Activated CD4-positive, alpha-beta T cell treated with anti-CD3 and anti-CD28 coated beads, Interleukin-2, amount 50 U/mL, for 4 hours (primary cell): ENCODE results near the gene MYOF.

Experiments used
- DNase-seq, 2 experiments: peaks; one replicate each; pipeline ENCODE4 v3.0.0-alpha.2; 2020

Gene MYOF, protein sequence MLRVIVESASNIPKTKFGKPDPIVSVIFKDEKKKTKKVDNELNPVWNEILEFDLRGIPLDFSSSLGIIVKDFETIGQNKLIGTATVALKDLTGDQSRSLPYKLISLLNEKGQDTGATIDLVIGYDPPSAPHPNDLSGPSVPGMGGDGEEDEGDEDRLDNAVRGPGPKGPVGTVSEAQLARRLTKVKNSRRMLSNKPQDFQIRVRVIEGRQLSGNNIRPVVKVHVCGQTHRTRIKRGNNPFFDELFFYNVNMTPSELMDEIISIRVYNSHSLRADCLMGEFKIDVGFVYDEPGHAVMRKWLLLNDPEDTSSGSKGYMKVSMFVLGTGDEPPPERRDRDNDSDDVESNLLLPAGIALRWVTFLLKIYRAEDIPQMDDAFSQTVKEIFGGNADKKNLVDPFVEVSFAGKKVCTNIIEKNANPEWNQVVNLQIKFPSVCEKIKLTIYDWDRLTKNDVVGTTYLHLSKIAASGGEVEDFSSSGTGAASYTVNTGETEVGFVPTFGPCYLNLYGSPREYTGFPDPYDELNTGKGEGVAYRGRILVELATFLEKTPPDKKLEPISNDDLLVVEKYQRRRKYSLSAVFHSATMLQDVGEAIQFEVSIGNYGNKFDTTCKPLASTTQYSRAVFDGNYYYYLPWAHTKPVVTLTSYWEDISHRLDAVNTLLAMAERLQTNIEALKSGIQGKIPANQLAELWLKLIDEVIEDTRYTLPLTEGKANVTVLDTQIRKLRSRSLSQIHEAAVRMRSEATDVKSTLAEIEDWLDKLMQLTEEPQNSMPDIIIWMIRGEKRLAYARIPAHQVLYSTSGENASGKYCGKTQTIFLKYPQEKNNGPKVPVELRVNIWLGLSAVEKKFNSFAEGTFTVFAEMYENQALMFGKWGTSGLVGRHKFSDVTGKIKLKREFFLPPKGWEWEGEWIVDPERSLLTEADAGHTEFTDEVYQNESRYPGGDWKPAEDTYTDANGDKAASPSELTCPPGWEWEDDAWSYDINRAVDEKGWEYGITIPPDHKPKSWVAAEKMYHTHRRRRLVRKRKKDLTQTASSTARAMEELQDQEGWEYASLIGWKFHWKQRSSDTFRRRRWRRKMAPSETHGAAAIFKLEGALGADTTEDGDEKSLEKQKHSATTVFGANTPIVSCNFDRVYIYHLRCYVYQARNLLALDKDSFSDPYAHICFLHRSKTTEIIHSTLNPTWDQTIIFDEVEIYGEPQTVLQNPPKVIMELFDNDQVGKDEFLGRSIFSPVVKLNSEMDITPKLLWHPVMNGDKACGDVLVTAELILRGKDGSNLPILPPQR (N-terminal part only)

DNA sequence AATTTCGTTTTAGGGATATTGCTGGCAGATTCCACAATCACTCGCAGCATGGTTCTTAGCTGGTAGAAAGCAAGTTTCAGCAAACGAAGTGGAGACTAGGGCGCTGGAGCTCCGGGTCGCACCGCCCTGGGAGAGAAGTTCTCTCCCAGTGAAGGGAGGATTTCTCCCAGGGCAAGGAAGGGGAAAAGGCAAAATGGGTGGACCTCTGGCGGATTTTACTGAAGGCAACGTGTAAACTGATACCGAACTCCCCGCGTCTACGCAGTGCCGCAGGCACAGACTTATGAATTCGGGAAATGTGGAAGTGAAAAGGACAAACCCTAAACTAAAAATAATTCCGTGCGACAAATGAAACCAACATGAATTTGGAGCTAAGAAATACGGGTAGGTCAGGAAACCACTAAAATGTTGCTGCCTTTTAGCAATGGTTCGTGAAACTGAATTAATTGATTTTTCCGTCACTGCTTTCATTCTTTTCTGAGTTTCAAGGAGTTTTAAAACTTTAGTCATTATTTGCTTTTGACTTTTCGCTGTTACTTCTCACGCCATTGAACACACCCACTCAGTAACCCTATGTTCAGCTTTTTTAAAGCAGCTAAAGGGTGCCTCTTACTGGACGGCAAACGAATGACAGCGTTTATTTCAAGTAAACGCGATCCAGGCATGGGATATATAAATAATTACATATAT, at the start of gene MYOF:
TSS of gene MYOF (minus strand) at position 190 of the 690 bp plus-strand sequence. CDS start at position 50, 140 bp downstream.
- DNase-seq = peak; percentile 28 to 38

DNA sequence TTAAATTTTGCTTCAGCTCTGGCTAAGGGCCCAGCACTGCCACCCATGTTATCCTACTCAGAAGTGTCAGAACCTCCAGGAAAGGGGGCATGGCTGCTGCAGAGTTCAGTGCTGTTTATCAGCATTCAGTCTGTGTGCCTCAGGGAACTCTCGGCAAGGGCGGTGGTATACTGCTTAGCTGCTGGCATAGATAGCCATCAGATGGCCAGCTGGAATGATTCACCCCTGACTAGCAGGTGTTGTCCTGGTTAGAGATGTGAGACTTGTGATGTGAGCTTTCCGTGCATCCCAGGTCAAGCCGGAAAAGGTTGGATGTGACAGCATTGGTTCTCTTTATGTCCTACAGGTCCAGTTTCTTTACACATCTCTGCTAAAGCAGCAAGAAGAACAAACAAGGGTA, 36.4 kb upstream of the MYOF start:
- DNase-seq = no peak

DNA sequence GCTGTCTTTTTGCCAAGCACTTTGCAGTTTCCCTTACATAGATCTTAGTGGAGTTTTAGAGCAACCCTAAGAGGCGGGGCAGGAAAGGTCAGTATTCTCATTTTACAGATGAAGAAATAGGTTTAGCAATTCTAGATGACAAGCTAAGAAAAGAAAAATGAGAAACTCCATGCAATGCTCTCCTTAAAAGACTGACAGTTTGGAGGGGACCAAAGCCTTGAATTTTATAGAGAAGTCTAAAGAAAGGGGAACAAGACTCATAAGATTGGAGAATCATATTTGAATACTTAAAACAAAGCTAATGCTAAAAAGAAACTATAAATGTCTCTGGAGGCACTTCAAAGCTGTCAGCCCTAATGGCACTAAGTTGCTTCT, 33.9 kb upstream of the MYOF start:
- no peak for DNase-seq

DNA sequence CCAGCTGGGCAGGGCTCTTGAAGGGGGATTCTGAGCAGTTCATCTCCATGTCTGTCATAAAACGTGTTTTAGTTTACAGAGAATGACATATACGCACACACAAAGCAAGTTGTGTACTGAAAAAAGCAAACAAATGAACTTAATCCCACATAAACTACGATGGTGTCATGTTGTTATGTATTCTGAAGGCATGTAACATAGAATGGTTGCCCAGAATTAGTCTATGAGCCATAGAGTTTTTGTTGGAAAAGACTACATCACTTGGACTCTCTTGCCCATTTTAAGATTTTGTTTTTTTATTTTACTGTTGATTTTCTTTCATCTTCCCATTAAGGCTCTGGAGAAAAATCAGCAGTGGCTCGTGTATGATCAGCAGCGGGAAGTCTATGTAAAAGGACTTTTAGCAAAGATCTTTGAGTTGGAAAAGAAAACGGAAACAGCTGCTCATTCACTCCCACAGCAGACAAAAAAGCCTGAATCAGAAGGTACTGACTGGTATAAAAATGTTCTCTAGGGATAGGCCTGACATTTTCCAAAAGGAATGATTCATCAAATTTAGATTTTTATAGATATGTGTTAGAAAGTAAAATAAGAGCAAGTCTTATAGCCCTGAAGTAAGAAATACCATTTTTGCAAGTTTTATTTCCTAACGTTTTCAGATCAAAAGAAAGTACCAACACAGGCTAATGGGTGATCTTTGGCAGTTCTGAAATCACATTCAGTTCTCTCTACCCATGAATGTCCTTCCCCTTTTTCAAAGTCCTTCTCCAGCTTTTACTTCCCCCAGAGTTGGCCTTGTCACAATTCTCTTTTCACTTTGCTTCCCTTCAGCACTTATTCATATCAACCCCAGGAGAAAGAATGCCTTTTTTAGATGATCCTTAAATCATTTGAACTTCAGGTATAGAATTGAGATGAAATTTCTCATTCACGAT, 33.2 kb upstream of the MYOF start:
- DNase-seq = no peak

DNA sequence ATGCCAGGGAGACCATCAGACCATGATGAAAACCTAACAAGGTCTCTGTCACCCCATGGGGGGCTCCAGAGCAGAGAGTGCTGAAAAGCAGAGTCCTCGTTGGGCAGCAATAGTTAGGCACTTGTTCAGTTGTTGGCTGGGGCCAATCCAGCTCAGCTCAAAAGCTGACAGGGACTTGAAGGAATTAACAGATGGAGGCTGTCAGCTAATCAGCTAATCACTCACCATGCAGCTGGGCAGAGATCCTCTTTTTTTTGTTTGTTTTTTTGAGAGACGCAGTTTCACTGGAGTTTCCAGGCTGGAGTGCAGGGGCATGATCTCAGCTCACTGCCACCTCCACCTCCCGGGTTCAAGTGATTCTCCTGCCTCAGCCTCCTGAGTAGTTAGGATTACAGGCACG, 32.4 kb upstream of the MYOF start:
- no peak for DNase-seq

DNA sequence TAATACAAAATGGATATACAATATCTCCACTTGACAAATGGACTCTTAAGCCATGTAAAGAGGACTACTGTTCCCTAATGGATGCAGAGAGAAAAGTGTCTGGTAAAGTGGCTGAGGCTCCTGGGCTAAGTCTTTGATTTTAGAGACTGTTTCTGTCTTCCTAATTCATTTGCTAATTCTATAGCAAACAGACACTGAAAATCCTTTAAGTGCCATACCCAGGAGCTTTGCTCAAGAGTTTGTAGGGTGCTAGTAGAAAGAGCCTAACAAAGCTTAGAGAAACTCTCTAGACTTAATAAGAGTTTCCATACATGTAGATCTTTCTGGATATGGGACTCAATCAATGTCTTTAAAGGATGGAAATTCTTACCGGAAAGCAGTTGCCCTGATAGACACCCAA, 31.0 kb upstream of the MYOF start:
- no peak for DNase-seq

DNA sequence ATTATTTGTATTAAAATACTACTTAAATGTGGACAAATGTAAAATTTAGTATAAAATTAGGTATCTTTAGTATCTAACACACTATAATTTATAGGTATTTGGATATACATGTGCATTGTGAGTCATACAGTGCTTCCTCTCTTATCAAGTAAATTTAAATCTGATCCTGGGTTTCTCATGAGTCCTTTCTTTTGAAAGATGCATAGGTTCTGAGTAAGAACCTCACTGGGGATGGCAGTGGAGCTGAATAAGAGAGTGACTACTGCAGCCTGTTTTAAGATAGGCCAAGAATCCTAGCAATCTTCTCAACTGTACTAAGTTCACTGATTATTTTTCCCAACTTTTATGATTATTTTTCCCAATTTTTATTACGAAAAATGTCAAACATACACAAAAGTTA, 30.4 kb upstream of the MYOF start:
- DNase-seq = no peak

DNA sequence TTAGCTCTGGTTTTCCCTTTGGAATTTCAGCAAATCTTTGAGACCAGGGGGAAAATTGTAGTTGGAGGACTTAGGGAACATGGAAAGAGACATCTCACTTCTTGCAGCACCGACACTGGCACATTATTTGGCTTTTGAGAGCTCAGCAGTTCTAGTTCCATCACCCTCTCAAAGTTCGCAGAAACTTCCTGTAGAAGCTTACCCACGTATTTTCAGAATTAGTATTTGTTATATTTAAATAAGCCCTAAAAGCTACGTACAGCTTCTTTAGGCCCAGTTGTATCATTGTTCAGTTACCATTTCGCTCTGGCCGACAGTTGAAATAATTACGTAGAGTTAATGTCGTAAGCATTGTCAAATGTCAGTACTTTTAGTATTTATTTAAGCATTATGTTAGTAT, 27.7 kb upstream of the MYOF start:
- DNase-seq = no peak

DNA sequence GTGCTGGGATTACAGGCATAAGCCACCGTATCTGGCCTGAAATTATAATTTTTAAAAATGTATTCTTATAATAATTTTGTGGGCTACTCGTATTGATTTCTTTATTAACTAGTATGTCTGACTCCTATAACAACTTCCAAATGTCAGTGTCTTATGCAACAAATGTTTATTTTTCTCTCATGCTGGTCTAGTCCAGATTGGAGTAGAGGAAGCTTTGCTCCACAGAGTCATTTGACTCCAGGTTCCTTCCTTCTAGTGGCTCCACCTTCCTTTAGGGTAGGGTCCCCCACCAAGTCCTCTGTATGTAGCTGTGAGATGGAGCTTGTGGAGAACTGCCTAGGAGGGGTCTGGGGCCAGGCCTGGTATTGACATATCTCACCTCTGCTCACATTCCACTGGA, 22.9 kb upstream of the MYOF start:
- no peak for DNase-seq

DNA sequence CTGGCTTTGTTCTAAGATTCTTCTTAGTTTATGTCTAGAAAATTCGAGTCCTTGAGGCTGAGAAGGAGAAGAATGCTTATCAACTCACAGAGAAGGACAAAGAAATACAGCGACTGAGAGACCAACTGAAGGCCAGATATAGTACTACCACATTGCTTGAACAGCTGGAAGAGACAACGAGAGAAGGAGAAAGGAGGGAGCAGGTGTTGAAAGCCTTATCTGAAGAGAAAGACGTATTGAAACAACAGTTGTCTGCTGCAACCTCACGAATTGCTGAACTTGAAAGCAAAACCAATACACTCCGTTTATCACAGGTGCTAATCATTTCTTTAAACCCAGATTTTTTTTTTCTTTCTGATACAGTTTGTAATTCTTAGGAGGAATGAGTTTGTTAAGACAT, 20.9 kb upstream of the MYOF start:
- DNase-seq = no peak

DNA sequence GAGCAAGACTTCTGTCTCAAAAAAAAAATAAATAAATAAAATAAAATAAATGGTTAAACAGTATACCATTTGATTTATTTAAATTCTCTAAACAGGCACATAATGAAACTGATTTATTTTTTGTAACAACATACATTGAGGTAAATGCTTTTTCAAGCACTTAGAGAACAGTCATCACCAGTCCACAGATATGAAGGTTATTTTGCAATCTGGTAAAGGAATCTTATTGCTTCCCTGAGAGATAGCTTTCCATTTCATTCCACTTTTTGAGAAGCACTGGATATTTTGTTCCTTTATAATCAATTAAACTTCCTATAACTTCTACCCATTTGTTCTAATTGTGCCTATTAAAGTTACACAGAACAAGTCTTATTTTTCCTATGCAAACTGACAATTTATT, 19.5 kb upstream of the MYOF start:
- DNase-seq = no peak

DNA sequence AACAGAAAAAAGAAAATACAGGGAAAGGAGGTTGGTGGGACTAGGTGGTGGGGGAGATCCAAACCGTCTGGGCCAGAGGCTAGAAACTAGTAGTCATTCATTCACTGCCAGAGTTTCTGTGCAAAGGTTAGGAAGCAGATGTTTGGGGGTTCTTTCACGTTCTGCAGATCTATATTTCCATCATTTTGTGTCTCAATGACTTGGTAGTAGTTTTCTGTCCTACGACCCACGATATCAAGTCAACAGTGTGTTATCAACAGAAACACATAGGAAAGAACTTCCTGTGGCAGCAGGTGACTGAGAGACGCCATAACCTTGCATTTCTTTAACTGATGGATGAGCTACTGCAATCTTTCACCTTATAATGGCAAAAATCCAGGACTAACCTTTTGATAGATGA, 16.0 kb upstream of the MYOF start:
- DNase-seq = no peak

DNA sequence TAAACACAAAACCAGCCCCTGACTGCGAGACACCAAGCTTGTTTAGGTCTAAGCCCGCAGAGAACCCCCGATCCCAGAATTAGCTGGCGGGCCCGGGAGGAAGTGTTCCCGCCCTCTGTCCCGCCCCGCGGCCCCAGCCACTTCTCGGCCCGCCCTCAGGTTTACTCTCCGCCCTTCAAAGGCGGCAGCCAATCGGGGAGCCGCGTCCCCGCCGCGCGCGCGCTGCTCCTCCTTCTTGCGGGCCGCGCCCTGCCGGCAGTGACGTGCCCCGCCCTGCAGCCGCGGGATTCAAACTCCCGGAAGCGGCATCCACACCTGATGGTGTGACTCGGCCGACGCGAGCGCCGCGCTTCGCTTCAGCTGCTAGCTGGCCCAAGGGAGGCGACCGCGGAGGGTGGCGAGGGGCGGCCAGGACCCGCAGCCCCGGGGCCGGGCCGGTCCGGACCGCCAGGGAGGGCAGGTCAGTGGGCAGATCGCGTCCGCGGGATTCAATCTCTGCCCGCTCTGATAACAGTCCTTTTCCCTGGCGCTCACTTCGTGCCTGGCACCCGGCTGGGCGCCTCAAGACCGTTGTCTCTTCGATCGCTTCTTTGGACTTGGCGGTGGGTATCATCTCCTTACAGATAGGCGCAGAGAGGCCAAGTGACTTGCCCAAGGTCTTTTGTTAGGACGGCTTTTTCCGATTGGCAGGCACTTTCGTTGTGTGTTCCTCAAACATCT, 14.3 kb upstream of the MYOF start, which contains the start of gene CEP55:
TSS of gene CEP55 (plus strand) at position 291 of the 720 bp plus-strand sequence. CDS start 3,440 bp downstream, outside the sequence.
- peak; percentile 92 to 93 for DNase-seq

DNA sequence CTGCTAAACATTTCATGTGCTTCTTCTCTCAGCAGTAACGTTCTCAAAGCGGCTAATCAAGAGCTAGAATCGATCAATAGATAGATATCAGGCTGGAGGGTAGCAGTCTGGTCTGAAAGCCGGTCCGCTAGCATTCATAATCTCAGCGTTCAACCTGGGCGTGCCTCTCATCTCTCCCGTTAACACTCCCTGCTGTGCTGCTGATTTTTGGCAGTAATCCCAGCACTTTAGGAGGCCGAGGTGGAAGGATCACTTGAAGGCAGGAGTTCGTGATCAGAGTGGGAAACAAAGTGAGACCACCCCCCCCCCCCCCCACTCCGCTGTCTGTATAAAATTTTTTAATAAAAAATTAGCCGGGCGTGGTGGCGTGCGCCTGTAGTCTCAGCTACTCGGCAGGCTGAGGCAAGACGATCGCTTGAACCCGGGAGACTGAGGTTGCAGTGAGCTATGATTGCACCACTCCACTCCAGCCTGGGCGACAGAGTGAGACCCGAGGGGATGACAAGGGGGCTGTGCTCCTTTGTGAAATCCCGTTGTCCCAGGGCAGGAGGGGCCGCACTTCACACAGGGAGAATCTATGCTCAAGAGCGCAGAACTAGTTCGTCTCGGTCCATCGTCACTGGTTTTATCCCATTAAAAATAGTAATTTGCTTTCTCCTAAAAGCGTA, 13.7 kb upstream of the MYOF start:
- DNase-seq = no peak

DNA sequence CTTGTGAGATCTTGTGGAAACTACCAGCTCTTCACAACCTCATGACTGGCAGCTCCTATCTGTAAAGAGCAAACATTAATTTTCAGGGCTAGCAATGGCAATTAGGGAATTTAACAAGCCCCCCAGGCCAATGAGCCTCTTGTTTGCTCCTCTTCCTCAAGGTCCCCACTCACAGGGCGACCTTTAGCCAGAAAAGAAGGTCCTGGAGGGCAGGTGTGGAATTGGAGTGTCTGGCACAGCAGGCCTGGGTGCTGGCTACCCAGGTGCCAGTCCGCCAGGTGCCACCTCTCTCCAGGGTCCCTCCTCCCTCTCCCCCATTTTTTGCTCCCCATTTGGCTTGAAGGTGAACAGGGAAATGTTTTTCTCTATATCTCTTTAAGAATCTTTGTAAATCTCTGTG, 12.4 kb upstream of the MYOF start:
- DNase-seq = no peak

DNA sequence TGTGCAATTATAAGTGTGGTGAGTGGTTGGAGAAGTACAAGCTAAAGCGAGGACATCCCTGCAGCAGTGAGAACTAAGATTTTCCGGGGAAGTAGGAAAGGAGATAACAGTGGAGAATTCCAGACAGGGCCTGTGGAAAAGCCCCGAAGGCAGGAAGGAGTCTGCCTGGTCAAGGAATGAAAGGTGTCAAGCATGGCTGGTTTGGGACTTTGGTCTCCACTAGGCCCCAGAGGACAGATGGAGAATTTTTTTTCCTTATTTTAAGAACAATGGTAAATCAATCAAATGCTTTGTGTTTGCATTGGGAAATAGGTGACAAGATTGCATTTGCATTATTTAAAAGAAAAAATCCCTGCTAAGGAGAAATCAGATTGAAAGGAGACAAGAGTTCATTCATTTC, 11.0 kb upstream of the MYOF start:
- DNase-seq = no peak

DNA sequence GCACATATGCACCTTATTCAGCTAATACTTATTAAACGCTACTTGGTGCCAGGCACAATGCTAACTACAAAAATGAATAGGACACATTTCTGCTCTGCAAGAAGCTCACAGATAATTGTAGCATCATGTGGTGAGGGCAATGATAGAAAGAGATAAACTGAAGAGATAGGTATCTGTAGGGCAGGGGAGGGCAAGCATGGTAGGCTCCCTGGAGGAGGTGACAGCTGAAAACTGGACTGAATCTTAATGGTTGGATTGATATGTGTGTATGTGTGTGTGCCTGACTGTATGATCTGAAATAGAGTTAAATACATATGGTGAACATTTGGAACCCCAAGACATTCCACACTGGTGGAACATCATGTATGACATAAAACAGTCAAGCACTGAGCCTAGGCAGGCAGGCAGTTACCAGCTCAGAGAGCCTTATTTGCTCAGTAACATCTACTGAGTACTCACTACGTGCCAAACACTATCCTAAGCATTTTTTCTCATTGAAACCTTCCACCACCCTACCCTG, 9.5 kb upstream of the MYOF start:
- no peak for DNase-seq

DNA sequence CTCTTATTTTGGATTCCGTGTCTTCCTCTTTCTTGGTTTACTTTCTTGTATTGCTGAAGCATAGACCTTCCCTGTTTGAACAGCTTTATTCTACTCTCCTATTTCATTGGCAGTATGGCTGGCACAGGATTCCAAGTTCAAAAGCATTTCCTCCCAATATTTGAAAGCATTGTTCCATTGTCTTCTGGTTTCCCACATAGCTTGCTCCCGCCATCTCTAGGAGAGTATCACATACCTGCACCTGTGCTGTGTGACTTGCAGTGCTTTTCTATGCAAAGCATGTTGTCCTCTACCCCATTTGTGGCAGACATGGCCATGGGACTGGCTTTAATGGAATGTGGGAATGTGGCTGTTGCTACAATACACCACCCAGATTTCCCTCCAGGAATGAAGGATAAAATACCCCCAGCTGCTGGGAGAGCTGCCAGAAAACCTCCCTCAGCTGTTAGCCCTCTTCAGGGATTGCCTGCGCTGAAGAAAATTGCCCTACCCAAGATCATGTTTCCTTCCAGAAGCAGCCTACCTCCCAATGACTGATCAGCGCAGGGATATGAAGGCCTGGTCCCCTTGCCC, 6.9 kb upstream of the MYOF start:
- no peak for DNase-seq

DNA sequence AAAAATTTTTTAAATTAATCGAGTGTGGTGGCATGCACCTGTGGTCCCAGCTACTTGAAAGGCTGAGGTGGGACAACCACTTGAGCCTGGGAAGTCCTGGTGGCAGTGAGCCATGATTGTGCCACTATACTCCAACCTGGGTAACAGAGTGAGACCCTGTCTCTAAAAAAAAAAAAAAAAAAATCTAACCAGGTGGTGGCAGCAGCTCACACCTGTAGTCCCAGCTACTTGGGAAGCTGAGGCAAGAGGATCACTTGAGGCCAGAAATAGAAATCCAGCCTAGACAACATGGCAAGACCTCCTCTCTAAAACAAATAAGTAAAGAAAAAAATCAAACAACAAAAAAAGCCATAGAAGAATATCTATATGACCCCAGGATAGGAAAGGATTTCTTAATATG, 3.6 kb upstream of the MYOF start:
- no peak for DNase-seq
